ENCODE data around the gene KLHL29. TPM values are rescaled to one million over a fixed set of nuclear protein-coding genes. Genes with fewer than 3 reads are reported as not detected.
"Not testable (repeated sequence)": the region's sequence is repeated elsewhere in the genome, so short reads cannot be mapped to it uniquely, and the experiment has no call there.

KLHL29 gene
- total and polyA plus RNA-seq, 8 donors, result 0.91 to 6.6 (median 2.6) TPM

DNA sequence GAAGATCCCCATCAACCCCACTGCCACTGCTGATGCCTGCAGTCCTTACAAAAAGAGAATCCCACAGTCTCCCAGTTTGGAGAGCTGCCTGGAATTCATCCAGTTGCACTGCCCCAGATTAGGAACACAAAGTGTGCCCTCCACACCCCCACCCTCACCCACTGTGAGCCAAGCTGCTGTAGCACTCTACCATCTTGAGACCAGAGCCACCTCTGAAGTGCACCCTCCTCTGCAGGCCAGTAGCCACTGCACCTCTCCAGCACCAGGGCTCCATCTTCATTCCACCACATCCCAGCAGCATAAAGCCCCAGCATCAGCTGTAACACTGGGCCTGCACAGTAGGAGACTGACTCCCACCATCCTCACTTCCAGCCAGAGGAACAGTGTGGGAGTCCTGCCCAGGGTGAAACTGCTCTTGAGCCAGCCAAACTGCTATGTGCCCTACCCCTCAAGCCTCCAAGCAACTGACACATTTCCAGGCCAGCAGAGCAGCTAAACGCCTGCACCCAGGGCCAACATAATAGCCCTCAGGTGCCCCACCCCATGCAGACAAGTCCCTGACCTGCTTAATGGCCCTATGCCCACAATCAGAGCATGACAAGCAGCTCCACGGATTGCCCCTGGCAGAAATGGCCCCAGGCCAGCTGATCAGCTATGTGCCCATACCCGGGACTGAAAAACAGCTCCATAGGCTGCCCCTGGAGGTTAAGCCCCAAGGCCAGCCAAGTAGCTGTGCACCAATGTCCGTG lies 335.9 kb downstream of the KLHL29 start:
- DNase-seq (no peak), FAIRE-seq (no peak), ATAC-seq (no peak)
- WGBS, 2 donors, result 78 to 84% methylated on average over 4 of the region's 4 CpGs
- Histone ChIP-seq H3K9me3 (peaks cover 0 to 3% (median 0%) of the 10 kb centered on the region in 4 donors), H3K4me3 (no peak overlapping the region), H3K27me3 (no peaks in the 10 kb centered on the region), H3K36me3 (no peaks in the 10 kb centered on the region), H3K4me1 (no peaks in the 10 kb centered on the region), H3K27ac (no peak overlapping the region)
- TF ChIP-seq, protein P1, sequence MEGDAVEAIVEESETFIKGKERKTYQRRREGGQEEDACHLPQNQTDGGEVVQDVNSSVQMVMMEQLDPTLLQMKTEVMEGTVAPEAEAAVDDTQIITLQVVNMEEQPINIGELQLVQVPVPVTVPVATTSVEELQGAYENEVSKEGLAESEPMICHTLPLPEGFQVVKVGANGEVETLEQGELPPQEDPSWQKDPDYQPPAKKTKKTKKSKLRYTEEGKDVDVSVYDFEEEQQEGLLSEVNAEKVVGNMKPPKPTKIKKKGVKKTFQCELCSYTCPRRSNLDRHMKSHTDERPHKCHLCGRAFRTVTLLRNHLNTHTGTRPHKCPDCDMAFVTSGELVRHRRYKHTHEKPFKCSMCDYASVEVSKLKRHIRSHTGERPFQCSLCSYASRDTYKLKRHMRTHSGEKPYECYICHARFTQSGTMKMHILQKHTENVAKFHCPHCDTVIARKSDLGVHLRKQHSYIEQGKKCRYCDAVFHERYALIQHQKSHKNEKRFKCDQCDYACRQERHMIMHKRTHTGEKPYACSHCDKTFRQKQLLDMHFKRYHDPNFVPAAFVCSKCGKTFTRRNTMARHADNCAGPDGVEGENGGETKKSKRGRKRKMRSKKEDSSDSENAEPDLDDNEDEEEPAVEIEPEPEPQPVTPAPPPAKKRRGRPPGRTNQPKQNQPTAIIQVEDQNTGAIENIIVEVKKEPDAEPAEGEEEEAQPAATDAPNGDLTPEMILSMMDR (IDR thresholded peaks at IDR 0.05), result no peak
- intact Hi-C loops (cut with DNase I), result no loop called here

DNA sequence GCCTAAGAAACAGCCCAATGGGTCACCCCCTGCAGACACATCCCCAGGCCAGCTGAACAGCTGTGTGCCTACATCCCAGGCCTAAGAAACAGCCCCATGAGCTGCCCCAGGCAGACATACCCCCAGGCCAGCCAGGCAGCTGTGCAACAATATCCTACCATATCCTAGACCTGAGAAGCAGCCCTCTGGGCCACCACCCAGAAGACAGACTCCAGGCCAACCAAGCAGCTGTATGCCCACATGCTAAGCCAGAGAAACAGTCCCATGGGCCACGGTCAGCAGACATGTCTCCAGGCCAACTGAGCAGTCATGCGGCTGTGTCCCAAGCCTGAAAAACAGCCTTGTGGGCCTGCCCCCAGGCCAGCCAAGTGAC lies 336.5 kb downstream of the KLHL29 start:
- WGBS, 2 donors, result 98 to 99% methylated on average over 2 of the region's 2 CpGs
- H3K4me3 ChIP-seq, result no peak overlapping the region
- no peak for DNase-seq
- no peaks in the 10 kb centered on the region for H3K36me3 ChIP-seq
- H3K27me3 ChIP-seq, result no peaks in the 10 kb centered on the region
- intact Hi-C loops (cut with DNase I), result no loop called here
- TF ChIP-seq, protein P1 (IDR thresholded peaks at IDR 0.05), result no peak
- no peaks in the 10 kb centered on the region for H3K4me1 ChIP-seq
- no peak for ATAC-seq
- no peak overlapping the region for H3K27ac ChIP-seq
- FAIRE-seq, result no peak
- peaks cover 0 to 3% (median 0%) of the 10 kb centered on the region in 4 donors for H3K9me3 ChIP-seq

DNA sequence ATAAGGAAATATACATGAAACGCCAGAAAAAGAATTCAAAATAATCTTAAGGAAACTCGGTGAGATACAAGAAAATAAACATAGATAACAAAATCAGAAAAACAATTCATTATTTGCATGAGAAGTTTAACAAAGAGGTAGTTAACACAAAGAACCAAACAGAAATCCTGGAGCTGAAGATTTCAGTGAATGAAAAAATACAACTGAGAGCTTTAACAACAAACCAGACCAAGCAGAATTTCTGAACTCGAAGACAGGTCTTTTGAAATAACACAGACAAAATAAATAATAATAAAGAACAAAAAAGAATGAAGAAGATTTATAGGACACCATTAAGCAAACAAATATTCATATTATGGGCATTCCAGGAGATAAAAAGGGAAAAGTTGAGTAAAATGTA lies 337.3 kb downstream of the KLHL29 start:
- DNase-seq (no peak), ATAC-seq (no peak), FAIRE-seq (no peak)
- Histone ChIP-seq H3K9me3 (peaks cover 0 to 3% (median 0%) of the 10 kb centered on the region in 4 donors), H3K27me3 (no peaks in the 10 kb centered on the region), H3K4me3 (no peak overlapping the region), H3K4me1 (no peaks in the 10 kb centered on the region), H3K36me3 (no peaks in the 10 kb centered on the region), H3K27ac (no peak overlapping the region)
- intact Hi-C loops (cut with DNase I), result no loop called here
- TF ChIP-seq, protein P1 (IDR thresholded peaks at IDR 0.05), result no peak
- WGBS, 2 donors, result 86 to 92% methylated on average over 3 of the region's 3 CpGs

DNA sequence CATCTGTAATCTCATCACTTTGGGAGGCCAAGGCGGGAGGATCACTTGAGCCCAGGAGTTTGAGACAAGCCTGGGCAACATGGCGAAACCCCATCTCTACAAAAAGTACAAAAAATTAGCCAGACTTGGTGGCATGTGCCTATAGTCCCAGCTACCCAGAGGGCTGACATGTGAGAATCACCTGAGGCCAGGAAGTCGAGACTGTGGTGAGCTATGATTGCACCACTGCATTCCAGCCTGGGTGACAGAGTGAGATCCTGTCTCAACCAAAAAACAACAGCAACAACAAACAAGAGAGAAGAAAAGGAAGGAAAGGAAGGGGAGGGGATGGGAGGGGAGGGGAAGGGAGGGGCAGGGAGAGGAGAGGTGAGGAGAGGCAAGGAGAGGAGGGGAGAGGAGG lies 338.1 kb downstream of the KLHL29 start:
- ATAC-seq; H3K9me3 ChIP-seq; intact Hi-C loops (cut with DNase I); DNase-seq; H3K4me3 ChIP-seq; H3K27ac ChIP-seq; H3K27me3 ChIP-seq; H3K36me3 ChIP-seq; H3K4me1 ChIP-seq; FAIRE-seq: not testable (repeated sequence)
- 98 to 99% methylated on average over 3 of the region's 3 CpGs for WGBS, 2 donors

DNA sequence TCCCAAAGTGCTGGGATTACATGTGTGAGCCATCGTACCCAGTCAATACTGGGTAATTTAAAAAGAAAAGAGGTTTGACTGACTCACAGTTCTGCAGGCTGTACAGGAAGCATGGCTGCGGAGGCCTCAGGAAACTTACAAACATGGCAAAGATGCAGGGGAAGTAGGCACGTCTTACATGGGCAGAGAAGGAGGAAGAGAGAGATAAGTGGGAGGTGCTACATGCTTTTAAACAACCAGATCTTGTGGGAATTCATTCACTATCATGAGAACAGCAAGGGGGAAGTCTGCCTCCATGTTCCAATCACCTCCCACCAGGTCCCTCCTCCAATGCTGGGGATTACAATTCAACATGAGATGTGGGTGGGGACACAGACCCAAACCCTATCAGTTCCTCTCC lies 349.4 kb downstream of the KLHL29 start:
- H3K9me3 ChIP-seq, result no peaks in the 10 kb centered on the region
- H3K4me1 ChIP-seq, result no peaks in the 10 kb centered on the region
- DNase-seq (no peak), ATAC-seq (no peak), FAIRE-seq (no peak)
- no peaks in the 10 kb centered on the region for H3K27me3 ChIP-seq
- H3K4me3 ChIP-seq, result no peak overlapping the region
- intact Hi-C loops (cut with DNase I), result no loop called here
- TF ChIP-seq, protein P1 (IDR thresholded peaks at IDR 0.05), result no peak
- WGBS, 2 donors, result 95 to 96% methylated on average over 3 of the region's 3 CpGs
- H3K36me3 ChIP-seq, result no peaks in the 10 kb centered on the region
- no peak overlapping the region for H3K27ac ChIP-seq

DNA sequence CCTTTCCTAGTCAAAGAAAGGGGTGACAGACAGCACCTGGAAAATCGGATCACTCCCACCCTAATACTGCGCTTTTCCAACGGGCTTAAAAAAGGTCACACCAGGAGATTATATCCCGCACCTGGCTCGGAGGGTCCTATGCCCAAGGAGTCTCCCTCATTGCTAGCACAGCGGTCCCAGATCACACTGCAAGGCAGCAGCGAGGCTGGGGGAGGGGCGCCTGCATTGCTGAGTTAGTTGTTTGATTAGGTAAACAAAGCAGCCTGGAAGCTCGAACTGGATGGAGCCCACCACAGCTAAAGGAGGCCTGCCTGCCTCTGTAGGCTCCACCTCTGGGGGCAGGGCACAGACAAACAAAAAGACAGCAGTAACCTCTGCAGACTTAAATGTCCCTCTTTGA lies 351.8 kb downstream of the KLHL29 start:
- H3K9me3 ChIP-seq; H3K4me3 ChIP-seq; H3K36me3 ChIP-seq; FAIRE-seq; H3K4me1 ChIP-seq; intact Hi-C loops (cut with DNase I); H3K27ac ChIP-seq; ATAC-seq; DNase-seq; H3K27me3 ChIP-seq: not testable (repeated sequence)
- 96 to 98% methylated on average over 9 of the region's 9 CpGs for WGBS, 2 donors

All from pancreas (tissue), 10 donors.